Measurements from ENCODE around the gene TFAP2A.

TFAP2A gene

GRCh38 chr6:10362300-10362699 is 52.6 kb downstream of the TFAP2A start:
- no peak for TF ChIP-seq CTCF (IDR thresholded peaks at IDR 0.05; ENCODE audit: low read depth, low read length)
- no peak for DNase-seq (ENCODE audit: extremely low read depth, low read depth)

DNA sequence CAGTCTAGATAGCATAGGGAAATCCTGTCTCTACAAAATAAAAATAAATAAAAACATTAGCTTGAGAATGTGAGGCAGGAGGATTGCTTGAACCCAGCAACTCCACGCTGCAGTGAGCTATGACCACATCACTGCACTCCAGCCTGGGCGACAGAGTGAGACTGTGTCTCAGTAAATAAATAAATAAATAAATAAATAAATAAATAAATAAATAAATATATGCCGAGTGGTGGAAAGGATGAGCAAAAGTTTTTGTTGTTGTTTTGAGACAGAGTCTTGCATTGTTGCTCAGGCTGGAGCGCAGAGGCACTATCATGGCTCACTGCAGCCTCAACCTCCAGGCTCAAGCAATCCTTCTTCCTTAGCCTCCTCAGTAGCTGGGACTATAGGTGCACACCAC is 53.4 kb downstream of the TFAP2A start:
- TF ChIP-seq CTCF (IDR thresholded peaks at IDR 0.05; ENCODE audit: low read depth, low read length) = no peak
- no peak for DNase-seq (ENCODE audit: extremely low read depth, low read depth)

DNA sequence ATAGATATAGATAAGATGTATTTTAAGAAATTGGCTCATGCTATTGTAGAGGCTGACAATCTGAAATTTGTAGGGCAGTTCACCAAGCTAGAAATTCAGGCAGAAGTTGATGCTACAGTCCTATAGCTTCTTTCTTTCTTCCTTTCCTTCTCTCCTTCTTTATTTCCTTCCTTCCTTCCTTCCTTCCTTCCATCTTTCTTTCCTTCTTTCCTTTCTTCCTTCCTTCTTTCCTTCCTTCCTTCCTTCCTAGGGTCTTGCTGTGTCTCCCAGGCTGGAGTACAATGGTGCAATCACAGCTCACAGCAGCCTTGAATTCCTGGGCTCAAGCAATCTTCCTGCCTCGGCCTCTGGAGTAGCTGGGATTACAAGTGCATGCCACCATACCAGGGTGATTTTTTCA is 55.3 kb downstream of the TFAP2A start:
- DNase-seq (ENCODE audit: extremely low read depth, low read depth) = no peak
- TF ChIP-seq CTCF (IDR thresholded peaks at IDR 0.05; ENCODE audit: low read depth, low read length) = no peak

DNA sequence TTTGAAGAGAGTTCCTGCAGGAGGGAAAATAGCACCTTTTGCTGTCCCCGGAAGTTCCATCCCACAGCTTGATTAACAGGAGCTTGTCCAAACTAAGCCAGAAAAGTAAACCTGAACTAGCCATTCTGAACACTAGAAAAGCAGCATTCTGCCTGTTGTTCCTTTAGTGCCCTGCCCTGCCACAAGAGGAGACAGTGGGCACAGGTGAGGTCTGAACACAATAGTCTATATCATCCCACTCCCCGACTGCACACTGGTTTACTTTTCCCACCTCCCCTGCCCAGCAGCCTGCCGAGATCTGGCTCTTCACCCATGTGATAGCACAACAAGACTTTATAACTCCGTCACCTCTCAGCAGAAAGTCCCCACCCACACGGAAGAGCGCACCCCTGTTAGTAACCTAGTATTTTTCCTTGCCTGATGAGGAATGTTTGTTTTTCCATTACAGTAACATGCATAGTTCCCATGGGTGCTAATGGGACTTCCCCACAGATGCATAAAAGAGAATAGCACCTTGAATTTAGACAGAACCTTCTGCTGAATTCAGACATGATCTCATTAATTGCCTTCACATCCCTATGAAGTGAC is 59.7 kb downstream of the TFAP2A start:
- TF ChIP-seq CTCF (IDR thresholded peaks at IDR 0.05; ENCODE audit: low read depth, low read length) = no peak
- DNase-seq (ENCODE audit: extremely low read depth, low read depth) = no peak

DNA sequence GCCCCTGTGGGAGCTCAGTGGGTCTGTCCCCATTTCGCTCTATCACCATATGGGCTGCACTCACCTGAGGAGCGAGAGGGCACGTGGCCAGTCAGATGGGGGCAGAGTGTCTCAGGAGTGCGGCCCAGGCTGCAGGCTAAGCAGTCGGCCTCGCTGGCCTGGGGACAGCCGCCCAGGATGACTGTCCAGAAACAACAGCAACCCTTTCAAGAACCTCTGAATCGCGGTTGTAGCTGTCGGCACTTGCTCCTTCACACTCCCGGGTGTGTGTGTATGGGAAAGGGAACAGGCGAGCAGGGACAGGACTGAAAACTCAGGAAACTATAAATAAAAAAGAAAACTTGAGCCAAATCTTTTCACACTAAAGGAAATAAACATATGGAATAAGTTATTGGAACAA is 63.1 kb downstream of the TFAP2A start:
- DNase-seq (ENCODE audit: extremely low read depth, low read depth) = no peak
- no peak for TF ChIP-seq CTCF (IDR thresholded peaks at IDR 0.05; ENCODE audit: low read depth, low read length)

DNA sequence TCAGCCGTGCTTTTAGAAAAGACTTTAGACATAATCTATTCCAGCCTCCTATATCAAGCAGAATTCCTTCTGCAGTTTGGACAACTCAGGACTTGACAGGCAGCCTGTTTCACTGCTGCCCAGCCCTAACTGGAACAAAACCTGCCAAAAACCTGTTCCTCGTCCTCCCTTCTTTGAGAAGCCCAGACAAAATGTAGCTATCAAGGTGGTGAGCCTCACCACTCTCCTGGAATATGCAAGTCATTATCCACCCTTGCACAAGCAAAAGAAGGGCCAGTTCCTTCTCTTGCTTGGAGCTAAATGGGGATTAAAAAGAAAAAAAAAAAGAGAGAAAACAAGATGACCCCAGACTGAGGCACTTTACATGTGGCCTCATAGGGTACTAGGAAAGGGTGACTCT is 64.2 kb downstream of the TFAP2A start:
- TF ChIP-seq CTCF (IDR thresholded peaks at IDR 0.05; ENCODE audit: low read depth, low read length) = no peak
- no peak for DNase-seq (ENCODE audit: extremely low read depth, low read depth)

DNA sequence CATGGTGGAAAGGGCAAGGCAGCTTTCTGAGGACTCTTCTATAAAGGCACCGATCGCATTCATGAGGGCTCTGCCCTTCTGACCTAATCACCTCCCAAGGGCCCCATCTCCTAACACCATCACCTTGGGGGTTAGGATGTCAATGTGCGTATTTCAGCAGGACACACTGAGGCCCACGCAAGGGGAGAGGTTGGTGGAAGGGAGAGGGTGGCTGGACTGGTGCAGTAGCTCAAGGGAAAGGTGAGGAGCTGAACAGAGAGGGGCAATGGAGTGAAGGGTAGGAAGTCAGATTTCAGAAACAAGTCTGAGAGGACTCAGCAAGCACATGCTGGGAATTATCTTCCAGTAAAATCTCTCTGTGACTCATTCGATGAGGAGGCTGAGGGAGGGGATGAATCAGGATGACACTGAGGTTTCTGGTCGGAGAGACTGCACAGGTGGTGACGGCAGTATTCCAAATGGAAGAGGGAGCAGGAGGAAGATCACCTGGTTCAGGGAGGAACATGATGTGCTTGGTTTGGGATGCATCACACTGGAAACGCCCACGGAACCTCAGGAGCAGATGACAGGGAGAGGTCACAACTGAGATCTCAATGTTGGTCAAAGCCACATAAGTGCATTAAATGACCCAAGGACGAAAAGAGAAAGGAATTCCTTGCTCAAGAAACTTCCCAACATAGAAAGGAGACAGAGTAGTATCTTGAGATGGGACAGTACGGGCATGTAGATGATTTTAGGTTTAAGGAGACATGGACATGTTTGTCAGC is 67.1 kb downstream of the TFAP2A start:
- DNase-seq (ENCODE audit: extremely low read depth, low read depth) = peak; percentile 0
- TF ChIP-seq CTCF (IDR thresholded peaks at IDR 0.05; ENCODE audit: low read depth, low read length) = no peak

All from AG09319 (cell line).